Gastroesophageal sphincter (tissue), 3 donors: Measurements from ENCODE around the gene RUNX3.

Experiments
- CTCF ChIP-seq, 4 experiments: fragments of 200-600 bp in 2 of 4; fragments of 450-650 bp in 2 of 4; sonication (generic) in 1 of 4; IDR thresholded peaks; one replicate each; pipeline ENCODE4 v1.5.1; 2017 to 2019; ENCODE audit warnings: antibody characterized with exemption in 4 of 4, mild to moderate bottlenecking in 2 of 4, moderate library complexity in 2 of 4
- POLR2A ChIP-seq, 2 donors: fragments of 450-650 bp; IDR thresholded peaks; one replicate each; pipeline ENCODE4 v1.6.1; 2017; ENCODE audit warnings: antibody characterized with exemption in 2 of 2, mild to moderate bottlenecking in 2 of 2, moderate library complexity in 1 of 2
- POLR2AphosphoS5 ChIP-seq: sonication (generic); formaldehyde crosslinking; IDR thresholded peaks from one replicate; pipeline ENCODE4 v1.6.1; 2017; ENCODE audit warnings: antibody characterized with exemption

GRCh38 chr1:24965571-24965930, 35.5 kb upstream of the RUNX3 start:
- TF ChIP-seq CTCF (IDR thresholded peaks at IDR 0.05) (no peak), POLR2AphosphoS5 (no peak), POLR2A (IDR thresholded peaks at IDR 0.05) (no peak)
